Hindlimb muscle (tissue), 1 donor: ENCODE measurements around the gene IRX4. TPM values are rescaled to one million over a fixed set of nuclear protein-coding genes. Genes with fewer than 3 reads are reported as not detected.

ENCODE experiments used
- DNase-seq: peaks from one replicate; pipeline ENCODE4 v3.0.0-alpha.2; 2013
- polyA plus RNA-seq: library from polyadenylated mRNA; unstranded; fragments of 120-200 nt; gene quantifications from one replicate; pipeline ENCODE4 v1.2.1, GENCODE V29; 2013; ENCODE audit not compliant: insufficient read length

The IRX4 gene
- polyA plus RNA-seq: 1.4 TPM

GRCh38 chr5:1882337-1883119 lies at the start of gene IRX4:
Gene IRX4 (minus strand): TSS chr5:1882925. CDS start chr5:1882647, 278 bp downstream.
- no peak for DNase-seq

GRCh38 chr5:1931604-1932231 lies 49.0 kb upstream of the IRX4 start:
- peak; percentile 58 for DNase-seq

GRCh38 chr5:1930880-1931603 lies 48.3 kb upstream of the IRX4 start:
- peak; percentile 45 for DNase-seq

DNA sequence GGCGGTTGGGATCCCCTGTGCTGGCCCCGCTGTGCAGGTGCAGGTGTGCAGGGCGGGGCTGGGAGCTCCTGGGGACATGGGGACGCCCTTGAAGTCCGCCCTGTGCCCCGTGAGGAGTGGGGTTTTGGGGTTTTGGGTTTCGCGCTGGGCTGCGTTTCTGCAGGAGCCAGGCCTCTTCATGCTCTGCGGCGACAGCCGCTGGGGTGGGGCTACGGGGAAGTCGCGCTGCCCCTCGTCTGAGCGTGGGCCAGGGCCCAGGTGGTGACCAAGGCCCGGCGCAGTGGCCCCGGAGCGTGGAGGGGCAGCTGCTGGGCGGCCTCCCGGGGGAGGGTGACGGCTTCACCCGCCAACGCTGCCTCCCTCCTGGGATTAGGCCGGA lies 47.8 kb upstream of the IRX4 start:
- DNase-seq: no peak

GRCh38 chr5:1929108-1929991 lies 46.6 kb upstream of the IRX4 start:
- DNase-seq: no peak

- DNase-seq: no peak
Observed at GRCh38 chr5:1926471-1927341, 44.0 kb upstream of the IRX4 start.

DNA sequence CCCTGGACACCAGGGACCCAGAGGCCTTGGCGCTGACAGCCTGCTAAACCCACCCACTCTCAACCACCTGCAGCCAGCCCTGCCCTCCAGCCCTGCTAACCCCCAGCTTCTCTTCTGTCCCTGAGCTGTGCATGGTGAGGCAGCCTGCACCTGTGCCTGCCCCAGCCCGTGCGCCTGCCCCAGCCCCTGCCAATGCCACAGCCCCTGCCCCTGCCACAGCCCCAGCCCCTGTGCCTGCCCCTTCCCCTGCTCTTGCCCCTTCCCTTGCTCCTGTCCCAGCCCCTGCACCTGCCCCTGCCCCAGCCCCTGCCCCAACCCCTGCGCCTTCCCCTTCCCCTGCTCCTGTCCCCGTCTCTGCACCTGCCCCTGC lies 43.3 kb upstream of the IRX4 start:
- no peak for DNase-seq

DNA sequence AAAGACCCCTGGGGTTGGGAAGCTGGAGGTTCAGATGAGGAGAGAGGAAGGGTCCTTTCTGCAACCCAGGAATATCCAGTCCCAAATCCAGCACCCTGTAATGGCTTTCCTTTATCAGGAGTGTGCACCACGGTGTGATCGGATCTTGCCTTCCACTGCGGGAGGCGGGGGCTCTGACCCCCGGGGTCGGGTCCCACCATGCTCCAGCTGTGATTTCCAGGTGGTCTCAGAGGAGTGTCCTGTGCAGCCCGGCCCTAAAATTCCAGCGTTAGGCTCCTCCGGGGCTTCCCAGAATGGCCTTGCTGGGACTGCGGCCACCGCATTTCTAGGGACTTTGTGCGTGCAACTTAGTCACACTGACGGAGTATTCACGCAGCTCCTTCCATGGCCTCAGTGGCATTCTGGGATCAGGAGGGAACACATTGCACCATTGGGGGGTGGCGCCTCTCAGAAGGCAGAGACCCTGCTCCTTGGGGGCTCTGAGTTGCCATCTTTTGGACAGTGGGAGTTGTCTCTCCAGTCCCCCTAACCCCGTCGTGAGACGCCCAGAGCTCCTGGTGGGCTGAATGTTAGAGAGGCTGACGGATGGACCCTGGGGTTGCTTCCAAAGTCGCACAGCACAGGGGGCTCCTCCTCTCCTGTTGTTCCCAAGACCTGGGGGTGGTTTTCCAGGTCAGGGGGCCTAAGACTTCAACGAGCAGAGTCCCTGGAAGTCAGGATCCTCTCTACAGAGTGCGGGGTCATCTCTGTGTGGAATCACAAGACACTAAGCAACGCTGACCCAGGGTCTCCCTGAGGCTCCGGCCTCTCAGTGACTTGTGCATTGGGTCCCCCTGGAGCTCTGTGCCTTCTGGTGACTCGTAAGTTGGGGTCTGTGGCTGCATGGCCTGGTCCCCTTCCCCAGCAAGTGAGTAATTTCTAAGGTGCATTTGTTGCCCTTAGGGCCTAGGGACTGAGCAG lies 42.7 kb upstream of the IRX4 start:
- DNase-seq: no peak

DNA sequence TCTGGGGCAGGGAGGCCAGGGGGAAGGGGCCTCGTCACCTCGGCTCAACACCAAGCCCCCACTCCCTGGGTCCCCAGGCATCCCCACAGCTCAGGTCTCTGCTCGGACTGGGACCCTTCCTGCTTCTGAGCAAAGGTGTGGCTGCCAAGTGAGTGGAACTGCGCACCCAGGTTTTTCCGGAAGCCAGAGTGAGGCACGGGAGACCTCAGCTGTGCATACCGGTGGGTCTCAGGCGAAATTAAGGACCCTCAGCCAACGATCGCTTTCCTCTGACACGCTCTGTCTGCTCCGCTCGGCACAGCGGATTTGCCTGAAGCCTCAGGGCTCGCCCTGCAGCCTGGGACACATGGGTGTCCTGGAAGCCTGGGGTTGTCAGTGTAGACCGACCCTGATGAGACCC lies 41.0 kb upstream of the IRX4 start:
- DNase-seq: no peak

- DNase-seq: no peak
Observed at GRCh38 chr5:1923341-1923740, 40.6 kb upstream of the IRX4 start.

GRCh38 chr5:1921711-1922110 lies 39.0 kb upstream of the IRX4 start:
- DNase-seq: no peak

- no peak for DNase-seq
Observed at GRCh38 chr5:1919750-1920149, 37.0 kb upstream of the IRX4 start.

DNA sequence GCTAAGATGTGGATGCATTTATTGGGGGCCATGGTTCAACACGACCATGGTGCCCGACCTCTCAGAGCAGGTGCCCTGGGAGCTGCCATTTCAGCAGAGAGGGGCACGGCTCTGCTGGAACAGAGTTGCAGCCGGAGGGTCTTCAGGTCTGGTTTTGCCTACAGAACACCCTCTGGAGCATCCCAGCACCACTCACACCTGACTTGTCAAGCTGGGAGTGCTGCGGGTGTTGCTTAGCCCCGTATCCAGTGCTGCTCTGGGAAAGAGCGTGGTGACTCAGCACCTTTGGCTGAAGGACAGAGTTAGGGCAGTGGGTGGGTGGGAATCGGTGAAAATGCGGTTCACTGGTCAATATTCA lies 36.5 kb upstream of the IRX4 start:
- DNase-seq: no peak

GRCh38 chr5:1918488-1919208 lies 35.9 kb upstream of the IRX4 start:
- DNase-seq: no peak

GRCh38 chr5:1917830-1918487 lies 35.2 kb upstream of the IRX4 start:
- DNase-seq: no peak

DNA sequence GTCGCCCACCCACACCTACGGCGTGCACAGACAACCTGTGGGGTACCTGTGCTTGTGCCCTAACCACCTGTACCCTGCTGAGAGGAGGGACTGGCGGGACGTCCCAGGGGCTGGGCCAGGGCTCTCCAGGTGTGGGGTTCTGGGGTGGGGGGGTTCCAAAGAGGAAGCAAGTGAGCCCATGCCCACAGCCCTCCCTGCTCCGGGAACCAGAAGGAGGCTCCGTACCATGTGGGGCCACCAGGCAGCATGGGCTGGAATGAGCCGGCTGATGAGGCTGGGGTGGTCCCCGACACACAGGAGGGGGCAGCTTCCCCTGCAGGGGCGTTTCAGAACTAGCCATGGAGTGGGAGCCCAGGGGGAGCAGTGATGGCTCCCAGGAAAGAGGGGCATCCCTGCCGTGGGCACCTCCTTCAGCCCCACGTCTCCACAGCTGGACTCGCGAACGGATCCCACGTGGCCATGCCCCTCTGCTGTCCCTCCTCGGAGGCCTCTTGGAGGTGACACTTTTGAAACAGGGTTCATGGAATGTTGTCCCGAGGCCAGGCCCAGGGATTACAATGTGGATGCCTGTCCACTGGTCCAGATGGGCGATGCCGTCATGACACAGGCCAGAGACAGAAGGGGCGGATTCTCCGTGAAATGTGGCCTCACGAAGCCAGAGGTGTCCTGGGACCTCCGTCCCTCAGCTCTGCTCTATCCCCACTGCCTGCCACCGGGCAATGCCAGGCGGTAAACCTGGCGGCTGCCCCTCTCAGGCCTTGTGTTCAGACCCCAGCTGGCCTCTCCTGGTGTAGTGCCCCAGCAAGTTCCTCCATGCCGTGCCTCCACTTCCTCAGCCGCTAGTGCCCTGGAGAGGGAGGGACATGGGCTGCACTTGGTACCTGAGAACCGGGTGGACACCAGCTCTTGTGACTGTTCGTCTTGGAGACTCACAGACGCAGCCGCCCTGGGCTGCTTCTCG lies 33.6 kb upstream of the IRX4 start:
- no peak for DNase-seq

DNA sequence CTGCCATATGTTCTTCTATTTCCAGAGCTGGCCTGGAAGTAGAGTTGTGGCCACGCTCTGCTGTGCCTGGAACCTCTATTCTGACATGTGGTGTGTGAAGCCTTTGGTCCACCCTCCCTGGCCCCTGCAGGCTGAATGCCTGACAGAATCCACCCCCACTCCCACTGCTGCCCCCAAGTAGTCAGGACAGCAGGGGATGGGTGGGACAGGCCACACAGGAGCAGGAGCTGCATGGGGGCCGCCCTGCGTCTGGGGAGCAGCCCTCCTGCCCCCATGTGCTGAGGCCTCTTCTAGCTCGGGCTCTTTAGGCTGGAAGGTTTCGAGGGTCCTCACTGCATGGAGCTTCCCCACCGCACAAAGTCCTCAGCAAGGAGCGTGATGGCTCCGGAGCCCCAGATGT lies 32.6 kb upstream of the IRX4 start:
- no peak for DNase-seq

DNA sequence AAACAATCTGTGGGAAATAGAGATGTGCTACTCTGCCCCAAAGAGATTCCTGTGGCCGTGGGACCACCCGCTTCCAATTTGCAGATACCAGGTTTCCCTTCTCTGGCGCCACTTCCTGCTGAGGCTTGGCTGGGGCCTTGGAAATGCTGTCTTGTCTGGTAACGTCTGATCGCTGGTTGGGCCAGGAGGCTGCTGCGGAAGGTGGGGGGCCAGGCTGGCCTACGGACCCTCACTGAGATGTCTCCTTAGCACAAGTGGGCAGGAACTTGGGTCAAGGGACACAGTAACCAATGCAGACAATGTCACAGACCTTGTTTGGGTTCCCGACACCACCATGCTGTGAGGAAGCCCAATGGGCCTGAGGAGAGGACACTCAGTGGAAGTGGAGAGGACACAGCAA lies 31.7 kb upstream of the IRX4 start:
- no peak for DNase-seq
